Body of pancreas (tissue), 4 donors: Measurements from ENCODE around the gene SH2B2. TPM values are rescaled to one million over a fixed set of nuclear protein-coding genes. Genes with fewer than 3 reads are reported as not detected.
A peak's percentile ranks its signal among the peaks of the same experiment; 100 is the strongest.

Source experiments
- ATAC-seq: fragments of 150-250 bp; one replicate; pipeline ENCODE4 v1.9.1; 2016
- DNase-seq, 4 donors: peaks; one replicate each; pipeline ENCODE4 v3.0.0-alpha.2; 2019
- H3K27ac ChIP-seq, 4 donors: fragments of 200-600 bp; sonication (generic); 1 replicate in 3 of 4; 2 replicates in 1 of 4; pipeline versions ENCODE4 v1.5.1 to v1.6.1; 2016 to 2019; ENCODE audit warnings: mild to moderate bottlenecking in 1 of 4, mixed read lengths in 1 of 4, moderate library complexity in 1 of 4
- H3K27me3 ChIP-seq, 2 donors: fragments of 200-600 bp; sonication (generic); one replicate each; pipeline ENCODE4 v1.6.0; 2016; ENCODE audit warnings: mild to moderate bottlenecking in 1 of 2
- H3K36me3 ChIP-seq, 2 donors: fragments of 200-600 bp; sonication (generic); replicated peaks in 1 of 2; 2 replicates each; pipeline ENCODE4 v1.5.1; 2016; ENCODE audit warnings: low read depth in 2 of 2; ENCODE audit not compliant: insufficient read depth in 1 of 2
- H3K4me1 ChIP-seq: fragments of 200-600 bp; sonication (generic); one replicate; pipeline ENCODE4 v1.6.0; 2016
- H3K4me3 ChIP-seq, 2 donors: fragments of 200-600 bp; sonication (generic); 1 replicate in 1 of 2; 2 replicates in 1 of 2; pipeline ENCODE4 v1.5.1; 2016 to 2019
- H3K9me3 ChIP-seq, 3 donors: fragments of 200-600 bp; sonication (generic); 1 replicate in 2 of 3; 2 replicates in 1 of 3; pipeline ENCODE4 v1.5.1; 2016
- POLR2A ChIP-seq, 3 donors: fragments of 450-650 bp; IDR thresholded peaks; one replicate each; pipeline ENCODE4 v1.6.1; 2016; ENCODE audit warnings: antibody characterized with exemption in 3 of 3, mild to moderate bottlenecking in 2 of 3
- WGBS, 2 donors: methylation state at CpG; one replicate each; pipeline ENCODE4 v1.1.5; 2017; 5-methylcytosine and 5-hydroxymethylcytosine counted together
- intact Hi-C: fragments of 100-400 bp; cut with DNase I; formaldehyde crosslinking; loops from one replicate; pipeline ENCODE4 v1.15.1; 2023
- total RNA-seq, 2 donors: library from RNA; depleted of rRNA; stranded (reverse); fragments of >200 nt; gene quantifications; one replicate each; pipeline ENCODE4 v1.1.0, GENCODE V29; 2016
- TF ChIP-seq, protein P1 (sequence below), 7 experiments: fragments of 450-650 bp in 4 of 7; fragments of 200-600 bp in 3 of 7; sonication (generic) in 3 of 7; IDR thresholded peaks; one replicate each; pipeline ENCODE4 v1.5.1; 2016 to 2019; ENCODE audit warnings: antibody characterized with exemption in 7 of 7

Gene SH2B2
- total RNA-seq, 2 donors from 2014 or later, result 1.0 to 6.3 TPM

DNA sequence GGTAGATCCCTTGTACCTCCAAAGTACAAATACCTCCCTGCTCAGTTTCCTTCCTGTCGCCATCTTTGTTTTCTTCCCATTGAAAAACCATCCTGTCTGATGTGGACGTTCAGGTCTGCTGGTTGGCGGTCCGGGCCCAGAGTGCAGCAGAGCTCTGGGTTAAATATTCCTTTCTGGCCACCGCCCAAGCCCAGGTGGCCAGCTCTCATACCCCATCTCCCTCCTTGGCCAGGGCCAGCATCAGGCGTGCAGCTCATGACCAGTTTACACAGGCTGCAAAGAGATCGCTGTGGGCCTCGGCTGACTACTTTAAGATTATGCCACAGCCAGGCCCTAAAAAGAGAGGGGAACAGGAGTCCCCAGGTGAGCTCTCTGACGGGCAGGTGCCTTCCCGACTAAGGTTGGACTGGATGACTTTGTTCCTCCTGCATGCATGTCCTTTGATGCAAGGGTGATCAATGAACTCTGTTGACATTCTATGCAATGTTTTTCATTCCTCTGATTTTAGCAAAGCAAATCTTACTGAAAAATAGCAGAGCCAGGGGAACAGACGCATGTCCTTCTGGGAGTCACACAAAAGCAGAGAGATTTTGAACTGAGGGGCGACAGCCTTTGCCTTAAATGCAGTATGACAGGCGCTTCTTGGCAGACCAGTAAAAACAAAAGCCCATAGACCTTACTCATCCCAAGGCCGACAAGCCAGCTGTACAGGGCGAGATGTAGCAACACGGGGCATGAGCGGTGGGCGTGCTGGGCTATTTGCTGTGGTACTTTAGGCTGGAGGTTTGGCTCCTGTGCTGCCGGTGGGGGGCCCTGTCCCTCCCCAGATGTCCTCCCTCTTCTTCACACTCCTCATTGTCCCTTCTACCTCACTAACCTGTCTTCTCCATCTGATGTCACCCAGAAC, 33.3 kb upstream of the SH2B2 start:
- Histone ChIP-seq H3K36me3 (no peaks in the 10 kb centered on the region), H3K4me3 (no peak overlapping the region), H3K27me3 (no peaks in the 10 kb centered on the region), H3K9me3 (no peaks in the 10 kb centered on the region), H3K4me1 (peaks cover 12% of the 10 kb centered on the region), H3K27ac (peak overlapping the region in 1 of 4 donors; percentile 15)
- 46 to 51% methylated on average over 12 to 19 of the region's 19 CpGs for WGBS, 2 donors
- peak; percentile 51 to 83 (median 72) for DNase-seq
- intact Hi-C loops, result no loop called here
- ATAC-seq, result peak; percentile 74
- TF ChIP-seq POLR2A (IDR thresholded peaks at IDR 0.05), result no peak
- TF ChIP-seq, protein P1, sequence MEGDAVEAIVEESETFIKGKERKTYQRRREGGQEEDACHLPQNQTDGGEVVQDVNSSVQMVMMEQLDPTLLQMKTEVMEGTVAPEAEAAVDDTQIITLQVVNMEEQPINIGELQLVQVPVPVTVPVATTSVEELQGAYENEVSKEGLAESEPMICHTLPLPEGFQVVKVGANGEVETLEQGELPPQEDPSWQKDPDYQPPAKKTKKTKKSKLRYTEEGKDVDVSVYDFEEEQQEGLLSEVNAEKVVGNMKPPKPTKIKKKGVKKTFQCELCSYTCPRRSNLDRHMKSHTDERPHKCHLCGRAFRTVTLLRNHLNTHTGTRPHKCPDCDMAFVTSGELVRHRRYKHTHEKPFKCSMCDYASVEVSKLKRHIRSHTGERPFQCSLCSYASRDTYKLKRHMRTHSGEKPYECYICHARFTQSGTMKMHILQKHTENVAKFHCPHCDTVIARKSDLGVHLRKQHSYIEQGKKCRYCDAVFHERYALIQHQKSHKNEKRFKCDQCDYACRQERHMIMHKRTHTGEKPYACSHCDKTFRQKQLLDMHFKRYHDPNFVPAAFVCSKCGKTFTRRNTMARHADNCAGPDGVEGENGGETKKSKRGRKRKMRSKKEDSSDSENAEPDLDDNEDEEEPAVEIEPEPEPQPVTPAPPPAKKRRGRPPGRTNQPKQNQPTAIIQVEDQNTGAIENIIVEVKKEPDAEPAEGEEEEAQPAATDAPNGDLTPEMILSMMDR (IDR thresholded peaks at IDR 0.05), result no peak

DNA sequence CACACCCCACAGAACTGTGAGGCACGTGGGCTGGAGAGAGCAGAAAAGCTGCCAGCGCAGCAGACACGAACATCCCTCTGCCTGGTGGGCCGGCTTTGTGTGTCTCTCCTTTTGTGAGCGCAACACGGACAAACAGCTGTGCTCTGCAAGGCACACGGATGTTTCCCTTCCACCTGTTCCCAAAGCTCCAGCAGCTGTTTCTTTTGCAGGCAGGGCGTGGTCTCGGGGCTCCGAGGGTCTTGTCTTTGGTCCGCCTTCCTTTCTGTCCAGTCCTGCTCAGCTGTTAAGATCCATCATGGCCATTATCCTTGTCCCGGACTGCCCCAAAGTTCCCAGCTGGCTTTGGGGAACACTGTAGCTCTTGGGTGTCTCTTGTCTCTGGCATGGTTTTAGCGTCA, 32.7 kb upstream of the SH2B2 start:
- 91 to 95% methylated on average over 13 of the region's 13 CpGs for WGBS, 2 donors
- DNase-seq (no peak), ATAC-seq (no peak)
- intact Hi-C loops, result no loop called here
- H3K4me3 ChIP-seq, result no peak overlapping the region
- no peaks in the 10 kb centered on the region for H3K27me3 ChIP-seq
- H3K9me3 ChIP-seq, result no peaks in the 10 kb centered on the region
- no peaks in the 10 kb centered on the region for H3K36me3 ChIP-seq
- H3K4me1 ChIP-seq, result peaks cover 12% of the 10 kb centered on the region
- TF ChIP-seq POLR2A (IDR thresholded peaks at IDR 0.05), result no peak
- TF ChIP-seq, protein P1 (IDR thresholded peaks at IDR 0.05), result no peak
- H3K27ac ChIP-seq, result no peak overlapping the region

DNA sequence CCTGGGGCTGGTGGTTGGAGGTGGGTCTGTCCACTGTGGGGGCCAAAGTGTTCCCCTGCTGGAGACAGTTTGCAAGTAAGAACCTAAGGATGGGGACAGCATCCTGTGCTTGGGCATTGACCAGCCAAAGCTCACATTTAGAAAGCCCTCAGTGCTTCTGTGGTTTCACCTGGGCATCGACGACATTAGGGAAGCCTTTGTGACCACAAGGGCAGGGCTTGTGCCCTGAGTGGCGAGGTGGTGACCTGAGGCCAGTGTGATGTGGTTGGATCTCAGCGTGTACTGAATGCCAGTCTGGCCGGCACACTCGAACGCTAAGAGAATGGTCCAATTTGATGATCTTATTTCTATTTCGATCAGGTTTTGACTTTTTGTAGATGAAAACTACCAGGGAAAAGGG, 32.1 kb upstream of the SH2B2 start:
- WGBS, 2 donors, result 83 to 94% methylated on average over 8 of the region's 8 CpGs
- intact Hi-C loops, result no loop called here
- TF ChIP-seq, protein P1 (IDR thresholded peaks at IDR 0.05), result no peak
- no peak for TF ChIP-seq POLR2A (IDR thresholded peaks at IDR 0.05)

DNA sequence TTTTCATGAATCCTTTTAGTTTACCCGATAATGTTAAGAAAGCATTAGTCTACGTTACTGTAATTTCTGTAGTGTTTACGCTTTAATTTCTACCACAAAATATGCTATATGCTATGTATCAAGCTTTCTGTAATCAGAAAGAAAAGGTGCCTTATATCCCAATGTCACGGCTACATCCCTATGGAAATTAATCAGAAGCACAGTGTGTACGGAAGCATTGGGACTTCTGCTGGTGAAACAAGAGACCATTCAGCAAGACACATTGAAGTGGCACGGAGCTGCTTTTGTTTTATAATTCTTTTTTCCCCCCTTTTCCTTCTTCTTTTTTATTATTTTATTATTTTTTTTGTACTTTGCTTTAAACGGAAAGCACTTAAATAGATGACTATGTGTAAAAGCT, 31.2 kb upstream of the SH2B2 start:
- Histone ChIP-seq H3K4me3 (no peak overlapping the region), H3K9me3 (no peaks in the 10 kb centered on the region), H3K27ac (no peak overlapping the region), H3K4me1 (peaks cover 12% of the 10 kb centered on the region), H3K36me3 (no peaks in the 10 kb centered on the region), H3K27me3 (no peaks in the 10 kb centered on the region)
- ATAC-seq, result no peak
- intact Hi-C loops, result no loop called here
- WGBS, 2 donors, result 88 to 95% methylated on average over 7 of the region's 7 CpGs
- DNase-seq, result no peak
- TF ChIP-seq, protein P1 (IDR thresholded peaks at IDR 0.05), result no peak
- no peak for TF ChIP-seq POLR2A (IDR thresholded peaks at IDR 0.05)

More for the DNA sequence above, 32.1 kb upstream of the SH2B2 start:
- H3K36me3 ChIP-seq, result no peaks in the 10 kb centered on the region
- H3K27ac ChIP-seq, result no peak overlapping the region
- no peak for ATAC-seq
- H3K27me3 ChIP-seq, result no peaks in the 10 kb centered on the region
- peaks cover 12% of the 10 kb centered on the region for H3K4me1 ChIP-seq
- H3K4me3 ChIP-seq, result no peak overlapping the region
- no peak for DNase-seq
- H3K9me3 ChIP-seq, result no peaks in the 10 kb centered on the region
